ENCODE data around the gene MYCBPAP.

MYCBPAP gene

DNA sequence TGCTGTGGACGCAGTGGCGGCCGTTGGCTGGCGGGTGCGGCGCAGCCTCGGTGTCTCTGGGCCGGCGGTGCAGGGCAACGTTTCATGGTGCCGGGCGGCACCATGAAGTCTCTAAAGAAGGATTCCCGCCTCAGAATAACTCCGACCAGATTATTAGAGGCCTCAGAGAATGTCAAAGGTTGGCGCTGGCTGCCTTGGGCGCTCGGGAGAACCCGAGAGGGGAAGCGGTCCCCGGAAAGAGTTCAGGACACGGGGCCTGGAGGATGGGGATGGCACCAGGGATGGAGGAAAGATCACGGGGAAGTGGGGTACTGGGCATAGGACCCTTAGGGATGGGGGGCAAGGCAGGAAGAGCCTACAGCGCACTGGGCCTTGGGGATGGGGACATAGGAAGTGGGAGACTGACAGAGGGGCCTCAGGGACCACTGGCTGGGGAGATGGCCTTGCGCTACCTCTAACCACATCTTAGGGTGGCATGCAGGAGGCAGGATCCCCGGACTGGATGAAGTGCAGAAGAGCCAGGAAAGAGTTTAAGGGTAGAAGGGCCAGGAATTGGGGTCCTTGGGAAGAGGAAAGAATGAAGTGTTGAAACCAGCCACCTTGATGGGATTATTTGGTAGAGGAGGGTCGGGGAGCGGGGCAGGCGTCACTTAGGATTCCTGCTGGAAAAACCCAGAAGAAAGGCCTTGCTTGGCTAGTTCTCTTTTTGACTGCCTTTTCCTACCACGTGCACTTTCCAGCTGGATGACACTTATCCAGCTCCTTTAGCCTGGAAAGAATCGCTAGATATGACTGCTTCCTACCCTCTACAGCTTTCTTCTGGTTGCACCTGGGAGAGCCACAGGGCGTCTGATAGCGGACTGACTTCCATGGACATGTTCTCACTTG, 578 bp downstream of the MYCBPAP start:
- no peak for DNase-seq (ENCODE audit: low read depth)
- TF ChIP-seq, protein P1, sequence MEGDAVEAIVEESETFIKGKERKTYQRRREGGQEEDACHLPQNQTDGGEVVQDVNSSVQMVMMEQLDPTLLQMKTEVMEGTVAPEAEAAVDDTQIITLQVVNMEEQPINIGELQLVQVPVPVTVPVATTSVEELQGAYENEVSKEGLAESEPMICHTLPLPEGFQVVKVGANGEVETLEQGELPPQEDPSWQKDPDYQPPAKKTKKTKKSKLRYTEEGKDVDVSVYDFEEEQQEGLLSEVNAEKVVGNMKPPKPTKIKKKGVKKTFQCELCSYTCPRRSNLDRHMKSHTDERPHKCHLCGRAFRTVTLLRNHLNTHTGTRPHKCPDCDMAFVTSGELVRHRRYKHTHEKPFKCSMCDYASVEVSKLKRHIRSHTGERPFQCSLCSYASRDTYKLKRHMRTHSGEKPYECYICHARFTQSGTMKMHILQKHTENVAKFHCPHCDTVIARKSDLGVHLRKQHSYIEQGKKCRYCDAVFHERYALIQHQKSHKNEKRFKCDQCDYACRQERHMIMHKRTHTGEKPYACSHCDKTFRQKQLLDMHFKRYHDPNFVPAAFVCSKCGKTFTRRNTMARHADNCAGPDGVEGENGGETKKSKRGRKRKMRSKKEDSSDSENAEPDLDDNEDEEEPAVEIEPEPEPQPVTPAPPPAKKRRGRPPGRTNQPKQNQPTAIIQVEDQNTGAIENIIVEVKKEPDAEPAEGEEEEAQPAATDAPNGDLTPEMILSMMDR (IDR thresholded peaks at IDR 0.05; ENCODE audit: control insufficient read depth, insufficient read depth, low read depth, low read length, missing control alignments) = no peak
- H3K4me3 ChIP-seq (ENCODE audit: control insufficient read depth, low read depth, low read length) = peak overlapping the region; percentile 55

DNA sequence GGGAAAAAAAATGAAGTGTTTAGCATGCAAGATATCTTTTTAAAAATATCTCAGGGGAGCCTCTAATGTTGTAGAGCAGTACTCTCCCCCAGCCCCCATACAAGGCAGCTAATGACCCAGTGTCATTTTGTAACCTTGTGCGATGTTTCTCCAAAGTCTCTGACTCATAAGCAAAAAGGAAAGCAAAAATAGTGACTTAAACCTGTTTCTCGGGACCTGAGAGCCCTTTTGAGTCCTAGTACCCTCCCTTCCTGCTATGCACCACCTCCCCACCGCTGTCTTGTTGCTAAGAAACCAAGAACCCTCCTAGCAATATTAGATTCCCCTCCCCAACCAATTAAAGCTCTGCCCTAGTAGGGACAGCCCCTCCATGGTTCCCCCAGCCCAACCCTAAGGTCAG, 2.8 kb downstream of the MYCBPAP start:
- TF ChIP-seq, protein P1 (IDR thresholded peaks at IDR 0.05; ENCODE audit: control insufficient read depth, insufficient read depth, low read depth, low read length, missing control alignments) = no peak
- no peak overlapping the region for H3K4me3 ChIP-seq (ENCODE audit: control insufficient read depth, low read depth, low read length)
- DNase-seq (ENCODE audit: low read depth) = no peak

DNA sequence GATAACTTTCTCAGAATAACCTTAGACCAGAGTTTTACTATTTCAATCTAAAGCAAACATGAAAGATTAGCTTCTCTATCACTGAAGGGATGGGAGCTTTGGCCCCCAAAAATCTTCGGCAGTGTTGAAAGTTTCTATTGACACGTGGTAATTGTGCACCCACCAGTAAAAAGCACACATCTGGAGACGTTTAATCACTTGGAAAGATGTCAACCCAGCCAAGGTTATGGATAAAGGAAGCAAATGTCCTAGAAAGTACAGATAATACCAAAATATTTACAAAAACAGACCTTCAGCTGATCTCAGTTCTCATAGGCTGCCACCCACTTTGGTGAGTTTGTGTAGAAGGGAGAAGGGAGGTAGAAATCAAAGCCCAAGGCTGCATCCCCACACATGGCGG, 5.3 kb downstream of the MYCBPAP start:
- TF ChIP-seq, protein P1 (IDR thresholded peaks at IDR 0.05; ENCODE audit: control insufficient read depth, insufficient read depth, low read depth, low read length, missing control alignments) = no peak
- H3K4me3 ChIP-seq (ENCODE audit: control insufficient read depth, low read depth, low read length) = no peak overlapping the region
- DNase-seq (ENCODE audit: low read depth) = no peak

DNA sequence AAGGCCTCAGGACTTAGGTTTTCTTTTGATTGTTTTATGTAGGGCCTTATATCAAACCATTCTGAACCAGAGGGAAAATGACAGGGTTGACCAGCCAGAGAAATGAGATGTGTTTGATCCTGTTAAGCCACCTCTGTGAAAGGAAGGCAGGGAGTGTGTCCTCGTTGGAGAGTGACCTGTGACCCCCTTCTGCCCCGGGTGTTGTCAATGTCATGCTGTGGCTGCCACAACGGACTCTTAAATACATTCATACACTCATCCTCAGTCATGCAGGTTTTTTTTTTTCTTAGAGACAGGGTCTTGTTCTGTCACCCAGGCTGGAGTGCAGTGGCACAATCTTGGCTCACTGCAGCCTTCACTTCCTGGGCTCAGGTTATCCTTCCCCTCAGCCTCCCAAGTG, 6.1 kb downstream of the MYCBPAP start:
- H3K4me3 ChIP-seq (ENCODE audit: control insufficient read depth, low read depth, low read length) = no peak overlapping the region
- TF ChIP-seq, protein P1 (IDR thresholded peaks at IDR 0.05; ENCODE audit: control insufficient read depth, insufficient read depth, low read depth, low read length, missing control alignments) = no peak
- no peak for DNase-seq (ENCODE audit: low read depth)

DNA sequence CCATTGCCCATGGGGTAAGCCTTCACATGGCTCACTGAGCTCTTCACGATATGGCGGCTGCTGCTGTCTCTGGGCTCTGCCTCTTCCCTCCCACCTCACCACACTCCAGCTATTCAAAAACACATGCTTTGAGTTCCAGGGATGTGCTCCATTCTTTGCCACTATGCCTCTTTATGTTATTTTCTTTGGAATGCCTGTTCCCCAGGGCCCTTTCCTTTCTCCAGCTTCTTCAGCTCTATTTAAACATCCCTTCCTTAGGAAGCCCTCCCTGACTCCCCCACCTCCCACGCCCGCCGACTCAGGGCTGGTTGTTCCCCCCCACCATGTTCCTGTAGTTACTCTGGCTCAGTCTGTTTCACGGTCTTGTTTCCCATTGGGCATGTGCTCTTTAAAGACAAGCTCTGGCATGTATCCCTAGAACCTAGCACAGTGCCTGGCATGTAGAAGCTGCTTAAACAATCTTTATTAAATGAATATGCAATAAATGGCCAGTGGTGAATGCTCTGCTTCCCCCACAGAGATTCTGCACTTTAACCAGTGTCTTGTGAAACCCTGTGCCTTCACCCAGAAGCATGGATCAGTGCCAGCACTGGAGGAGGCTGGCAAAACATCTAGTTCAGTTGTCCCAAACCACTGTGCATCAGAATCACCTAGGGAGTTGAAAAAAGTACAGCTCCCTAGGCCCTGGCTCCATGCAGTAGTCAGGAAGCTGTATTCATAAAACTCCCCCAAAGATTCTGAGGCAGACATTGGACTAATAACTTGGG, 6.9 kb downstream of the MYCBPAP start:
- DNase-seq (ENCODE audit: low read depth) = no peak
- TF ChIP-seq, protein P1 (IDR thresholded peaks at IDR 0.05; ENCODE audit: control insufficient read depth, insufficient read depth, low read depth, low read length, missing control alignments) = no peak
- H3K4me3 ChIP-seq (ENCODE audit: control insufficient read depth, low read depth, low read length) = no peak overlapping the region

DNA sequence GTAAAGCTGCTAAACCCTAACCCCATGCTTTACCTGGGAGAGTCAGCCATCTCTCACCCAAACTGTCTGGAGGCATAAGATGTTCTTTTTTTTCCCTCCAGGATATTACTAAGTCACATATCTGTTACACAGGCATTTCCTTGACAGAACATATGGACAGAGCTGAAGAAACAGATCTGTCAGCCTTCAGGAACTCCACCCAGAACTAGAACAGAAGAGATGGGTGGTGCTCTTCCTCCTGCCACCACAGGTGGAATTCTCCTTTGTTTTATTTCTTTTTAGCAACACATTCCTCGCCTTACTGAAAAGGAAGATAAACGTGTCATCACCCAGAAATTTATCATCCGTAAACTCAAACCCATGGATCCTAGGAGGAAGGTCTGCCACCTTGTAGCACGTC, 8.8 kb downstream of the MYCBPAP start:
- H3K4me3 ChIP-seq (ENCODE audit: control insufficient read depth, low read depth, low read length) = no peak overlapping the region
- TF ChIP-seq, protein P1 (IDR thresholded peaks at IDR 0.05; ENCODE audit: control insufficient read depth, insufficient read depth, low read depth, low read length, missing control alignments) = no peak
- no peak for DNase-seq (ENCODE audit: low read depth)

Measured in AG09309 (cell line).